ENCODE data around the gene PRDX5. TPM values are rescaled to one million over a fixed set of nuclear protein-coding genes. Genes with fewer than 3 reads are reported as not detected.

The PRDX5 gene
- total RNA-seq, 1 donor = 245 TPM

GRCh38 chr11:64286801-64287159 lies 31.1 kb upstream of the PRDX5 start:
- Histone ChIP-seq H3K36me3 (ENCODE audit: insufficient read depth, low read length) (peaks cover 12% of the 10 kb centered on the region), H3K9me3 (ENCODE audit: low read depth, low read length) (no peaks in the 10 kb centered on the region), H3K4me2 (ENCODE audit: insufficient read depth, low read length) (peak overlapping the region; percentile 99), H3K27ac (ENCODE audit: low read depth, low read length) (no peak overlapping the region), H3K4me3 (ENCODE audit: insufficient read depth, low read length) (no peak overlapping the region), H3K4me1 (ENCODE audit: insufficient read depth, low read length) (peaks cover 21% of the 10 kb centered on the region), H2AFZ (ENCODE audit: low read length) (no peak overlapping the region), H3K27me3 (ENCODE audit: insufficient read depth, low read length) (peaks cover 20% of the 10 kb centered on the region), H3K79me2 (ENCODE audit: insufficient read depth, low read length) (peaks cover 30% of the 10 kb centered on the region), H4K20me1 (ENCODE audit: insufficient read depth, low read length) (peaks cover 2% of the 10 kb centered on the region)
- peak; percentile 55 for DNase-seq (ENCODE audit: insufficient read length, low spot score, missing footprints)
- TF ChIP-seq CTCF (IDR thresholded peaks at IDR 0.05; ENCODE audit: extremely low read depth, low read depth, low read length) = no peak

DNA sequence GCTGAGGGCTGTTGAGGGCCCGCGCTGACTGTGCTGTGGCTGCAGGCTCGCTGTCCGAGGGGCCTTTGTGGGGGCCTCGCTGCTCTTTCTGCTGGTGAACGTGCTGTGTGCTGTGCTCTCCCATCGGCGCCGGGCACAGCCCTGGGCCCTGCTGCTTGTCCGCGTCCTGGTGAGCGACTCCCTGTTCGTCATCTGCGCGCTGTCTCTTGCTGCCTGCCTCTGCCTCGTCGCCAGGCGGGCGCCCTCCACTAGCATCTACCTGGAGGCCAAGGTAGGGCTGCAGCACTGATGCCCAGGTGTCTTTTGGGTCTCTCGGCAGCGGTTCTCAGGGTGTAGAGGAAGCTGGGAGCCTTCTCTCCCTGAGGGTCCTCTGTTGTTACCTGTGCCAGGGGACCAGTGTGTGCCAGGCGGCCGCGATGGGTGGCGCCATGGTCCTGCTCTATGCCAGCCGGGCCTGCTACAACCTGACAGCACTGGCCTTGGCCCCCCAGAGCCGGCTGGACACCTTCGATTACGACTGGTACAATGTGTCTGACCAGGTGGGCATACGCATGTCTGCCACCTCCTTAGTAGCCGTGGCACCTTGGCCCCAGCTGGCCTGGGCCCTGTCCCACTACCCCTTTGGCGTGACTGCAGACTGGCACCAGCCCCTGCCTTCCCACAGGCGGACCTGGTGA lies 30.1 kb upstream of the PRDX5 start:
- Histone ChIP-seq H3K9me3 (ENCODE audit: low read depth, low read length) (no peaks in the 10 kb centered on the region), H3K36me3 (ENCODE audit: insufficient read depth, low read length) (peaks cover 3% of the 10 kb centered on the region), H2AFZ (ENCODE audit: low read length) (no peak overlapping the region), H3K27me3 (ENCODE audit: insufficient read depth, low read length) (peaks cover 30% of the 10 kb centered on the region), H3K79me2 (ENCODE audit: insufficient read depth, low read length) (peaks cover 23% of the 10 kb centered on the region), H3K4me2 (ENCODE audit: insufficient read depth, low read length) (no peak overlapping the region), H3K4me1 (ENCODE audit: insufficient read depth, low read length) (peaks cover 21% of the 10 kb centered on the region), H4K20me1 (ENCODE audit: insufficient read depth, low read length) (peaks cover 2% of the 10 kb centered on the region), H3K27ac (ENCODE audit: low read depth, low read length) (no peak overlapping the region), H3K4me3 (ENCODE audit: insufficient read depth, low read length) (no peak overlapping the region)
- peak; percentile 86 for DNase-seq (ENCODE audit: insufficient read length, low spot score, missing footprints)
- TF ChIP-seq CTCF (IDR thresholded peaks at IDR 0.05; ENCODE audit: extremely low read depth, low read depth, low read length) = no peak

- Histone ChIP-seq H3K36me3 (ENCODE audit: insufficient read depth, low read length) (no peaks in the 10 kb centered on the region), H3K9me3 (ENCODE audit: low read depth, low read length) (no peaks in the 10 kb centered on the region), H4K20me1 (ENCODE audit: insufficient read depth, low read length) (peaks cover 2% of the 10 kb centered on the region), H3K79me2 (ENCODE audit: insufficient read depth, low read length) (peaks cover 17% of the 10 kb centered on the region), H3K27me3 (ENCODE audit: insufficient read depth, low read length) (peaks cover 35% of the 10 kb centered on the region), H3K4me1 (ENCODE audit: insufficient read depth, low read length) (peaks cover 17% of the 10 kb centered on the region), H2AFZ (ENCODE audit: low read length) (no peak overlapping the region), H3K4me3 (ENCODE audit: insufficient read depth, low read length) (no peak overlapping the region), H3K27ac (ENCODE audit: low read depth, low read length) (no peak overlapping the region), H3K4me2 (ENCODE audit: insufficient read depth, low read length) (no peak overlapping the region)
- no peak for TF ChIP-seq CTCF (IDR thresholded peaks at IDR 0.05; ENCODE audit: extremely low read depth, low read depth, low read length)
- no peak for DNase-seq (ENCODE audit: insufficient read length, low spot score, missing footprints)
Measured at GRCh38 chr11:64288353-64288750, 29.6 kb upstream of the PRDX5 start.

DNA sequence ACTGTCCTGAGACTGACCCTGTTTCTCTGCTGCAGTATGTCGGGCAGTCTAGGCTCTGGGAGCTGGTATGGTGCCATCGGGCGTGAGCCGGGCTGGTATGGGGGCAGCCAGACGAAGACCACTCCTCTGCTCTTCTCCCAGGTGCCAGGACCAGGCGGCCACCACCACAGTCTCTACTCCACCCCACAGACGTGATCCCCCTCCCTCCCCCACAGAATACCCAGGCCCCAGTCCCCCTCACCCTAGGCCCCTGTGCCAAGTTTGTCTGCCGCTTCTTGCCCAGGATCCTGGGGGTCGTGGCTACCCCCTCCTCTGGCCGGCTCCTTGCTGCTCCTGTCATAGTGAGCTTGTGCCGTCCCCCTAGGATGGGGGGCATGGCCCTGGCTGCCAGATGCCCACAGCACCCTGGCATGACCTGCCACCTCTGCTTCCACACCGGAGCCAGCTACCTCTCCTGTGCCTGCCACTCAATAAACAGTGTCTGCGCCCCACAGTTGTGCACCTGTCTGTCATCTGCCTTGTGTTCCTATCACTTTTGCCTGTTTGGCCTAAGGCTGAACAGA lies 28.8 kb upstream of the PRDX5 start:
- Histone ChIP-seq H3K4me1 (ENCODE audit: insufficient read depth, low read length) (peaks cover 10% of the 10 kb centered on the region), H2AFZ (ENCODE audit: low read length) (no peak overlapping the region), H3K27me3 (ENCODE audit: insufficient read depth, low read length) (peaks cover 42% of the 10 kb centered on the region), H3K9me3 (ENCODE audit: low read depth, low read length) (no peaks in the 10 kb centered on the region), H3K4me3 (ENCODE audit: insufficient read depth, low read length) (no peak overlapping the region), H3K27ac (ENCODE audit: low read depth, low read length) (no peak overlapping the region), H3K36me3 (ENCODE audit: insufficient read depth, low read length) (no peaks in the 10 kb centered on the region), H3K79me2 (ENCODE audit: insufficient read depth, low read length) (peaks cover 10% of the 10 kb centered on the region), H3K4me2 (ENCODE audit: insufficient read depth, low read length) (no peak overlapping the region), H4K20me1 (ENCODE audit: insufficient read depth, low read length) (peaks cover 2% of the 10 kb centered on the region)
- DNase-seq (ENCODE audit: insufficient read length, low spot score, missing footprints) = peak; percentile 53
- no peak for TF ChIP-seq CTCF (IDR thresholded peaks at IDR 0.05; ENCODE audit: extremely low read depth, low read depth, low read length)
